ENCODE data around the gene PRKN.

PRKN gene

GRCh38 chr6:162730502-162730901, 2.9 kb upstream of the PRKN start:
- Histone ChIP-seq H3K9ac (ENCODE audit: low read length) (no peak overlapping the region), H3K27me3 (ENCODE audit: control insufficient read depth in 1 of 2, insufficient read depth in 2 of 2, low read length in 2 of 2) (no peaks in the 10 kb centered on the region), H3K4me3 (ENCODE audit: low read depth in 1 of 2, low read length in 2 of 2) (no peak overlapping the region), H3K27ac (ENCODE audit: low read depth, low read length) (no peak overlapping the region), H3K4me1 (ENCODE audit: insufficient read depth, low read length) (peaks cover 15% of the 10 kb centered on the region), H3K36me3 (ENCODE audit: insufficient read depth, low read length) (no peaks in the 10 kb centered on the region), H3K9me3 (ENCODE audit: low read length) (no peaks in the 10 kb centered on the region)

GRCh38 chr6:162728706-162729105, 1.1 kb upstream of the PRKN start:
- peak overlapping the region; percentile 43 for H3K27ac ChIP-seq (ENCODE audit: low read depth, low read length)
- no peaks in the 10 kb centered on the region for H3K9me3 ChIP-seq (ENCODE audit: low read length)
- no peaks in the 10 kb centered on the region for H3K27me3 ChIP-seq (ENCODE audit: control insufficient read depth in 1 of 2, insufficient read depth in 2 of 2, low read length in 2 of 2)
- H3K36me3 ChIP-seq (ENCODE audit: insufficient read depth, low read length) = no peaks in the 10 kb centered on the region
- H3K4me3 ChIP-seq (ENCODE audit: low read depth in 1 of 2, low read length in 2 of 2) = no peak overlapping the region
- peaks cover 19% of the 10 kb centered on the region for H3K4me1 ChIP-seq (ENCODE audit: insufficient read depth, low read length)
- H3K9ac ChIP-seq (ENCODE audit: low read length) = no peak overlapping the region

GRCh38 chr6:162728197-162728596, 631 bp upstream of the PRKN start:
- H3K9me3 ChIP-seq (ENCODE audit: low read length) = no peaks in the 10 kb centered on the region
- H3K4me3 ChIP-seq (ENCODE audit: low read depth in 1 of 2, low read length in 2 of 2) = peak overlapping the region in 1 of 2 donors; percentile 66
- no peaks in the 10 kb centered on the region for H3K36me3 ChIP-seq (ENCODE audit: insufficient read depth, low read length)
- peak overlapping the region; percentile 85 for H3K27ac ChIP-seq (ENCODE audit: low read depth, low read length)
- no peaks in the 10 kb centered on the region for H3K27me3 ChIP-seq (ENCODE audit: control insufficient read depth in 1 of 2, insufficient read depth in 2 of 2, low read length in 2 of 2)
- H3K4me1 ChIP-seq (ENCODE audit: insufficient read depth, low read length) = peaks cover 19% of the 10 kb centered on the region
- H3K9ac ChIP-seq (ENCODE audit: low read length) = peak overlapping the region; percentile 42

- Histone ChIP-seq H3K27me3 (ENCODE audit: control insufficient read depth in 1 of 2, insufficient read depth in 2 of 2, low read length in 2 of 2) (no peaks in the 10 kb centered on the region), H3K4me3 (ENCODE audit: low read depth in 1 of 2, low read length in 2 of 2) (peak overlapping the region; percentile 66 to 94), H3K9me3 (ENCODE audit: low read length) (no peaks in the 10 kb centered on the region), H3K27ac (ENCODE audit: low read depth, low read length) (peak overlapping the region; percentile 85), H3K4me1 (ENCODE audit: insufficient read depth, low read length) (peaks cover 19% of the 10 kb centered on the region), H3K9ac (ENCODE audit: low read length) (no peak overlapping the region), H3K36me3 (ENCODE audit: insufficient read depth, low read length) (no peaks in the 10 kb centered on the region)
Observed at GRCh38 chr6:162726947-162727321, 632 bp downstream of the PRKN start.

GRCh38 chr6:162722633-162723032, 4.9 kb downstream of the PRKN start:
- H3K36me3 ChIP-seq (ENCODE audit: insufficient read depth, low read length) = no peaks in the 10 kb centered on the region
- H3K4me3 ChIP-seq (ENCODE audit: low read depth in 1 of 2, low read length in 2 of 2) = no peak overlapping the region
- H3K27me3 ChIP-seq (ENCODE audit: control insufficient read depth in 1 of 2, insufficient read depth in 2 of 2, low read length in 2 of 2) = no peaks in the 10 kb centered on the region
- H3K4me1 ChIP-seq (ENCODE audit: insufficient read depth, low read length) = peaks cover 13% of the 10 kb centered on the region
- no peak overlapping the region for H3K9ac ChIP-seq (ENCODE audit: low read length)
- H3K9me3 ChIP-seq (ENCODE audit: low read length) = no peaks in the 10 kb centered on the region
- H3K27ac ChIP-seq (ENCODE audit: low read depth, low read length) = no peak overlapping the region

- no peaks in the 10 kb centered on the region for H3K36me3 ChIP-seq (ENCODE audit: insufficient read depth, low read length)
Observed at GRCh38 chr6:162722226-162722625, 5.3 kb downstream of the PRKN start.

GRCh38 chr6:162721404-162721687, 6.2 kb downstream of the PRKN start:
- H3K9me3 ChIP-seq (ENCODE audit: low read length) = no peaks in the 10 kb centered on the region
- no peak overlapping the region for H3K27ac ChIP-seq (ENCODE audit: low read depth, low read length)
- no peak overlapping the region for H3K9ac ChIP-seq (ENCODE audit: low read length)
- no peaks in the 10 kb centered on the region for H3K36me3 ChIP-seq (ENCODE audit: insufficient read depth, low read length)
- H3K27me3 ChIP-seq (ENCODE audit: control insufficient read depth in 1 of 2, insufficient read depth in 2 of 2, low read length in 2 of 2) = no peaks in the 10 kb centered on the region
- no peak overlapping the region for H3K4me3 ChIP-seq (ENCODE audit: low read depth in 1 of 2, low read length in 2 of 2)
- H3K4me1 ChIP-seq (ENCODE audit: insufficient read depth, low read length) = peaks cover 7% of the 10 kb centered on the region

More at GRCh38 chr6:162722226-162722625, 5.3 kb downstream of the PRKN start:
- H3K27ac ChIP-seq (ENCODE audit: low read depth, low read length) = no peak overlapping the region
- H3K9me3 ChIP-seq (ENCODE audit: low read length) = no peaks in the 10 kb centered on the region
- H3K27me3 ChIP-seq (ENCODE audit: control insufficient read depth in 1 of 2, insufficient read depth in 2 of 2, low read length in 2 of 2) = no peaks in the 10 kb centered on the region
- peaks cover 13% of the 10 kb centered on the region for H3K4me1 ChIP-seq (ENCODE audit: insufficient read depth, low read length)
- no peak overlapping the region for H3K9ac ChIP-seq (ENCODE audit: low read length)
- no peak overlapping the region for H3K4me3 ChIP-seq (ENCODE audit: low read depth in 1 of 2, low read length in 2 of 2)

GRCh38 chr6:162719528-162719927, 8.0 kb downstream of the PRKN start:
- no peaks in the 10 kb centered on the region for H3K27me3 ChIP-seq (ENCODE audit: control insufficient read depth in 1 of 2, insufficient read depth in 2 of 2, low read length in 2 of 2)
- no peak overlapping the region for H3K27ac ChIP-seq (ENCODE audit: low read depth, low read length)
- no peak overlapping the region for H3K4me3 ChIP-seq (ENCODE audit: low read depth in 1 of 2, low read length in 2 of 2)
- no peaks in the 10 kb centered on the region for H3K36me3 ChIP-seq (ENCODE audit: insufficient read depth, low read length)
- no peaks in the 10 kb centered on the region for H3K9me3 ChIP-seq (ENCODE audit: low read length)
- no peak overlapping the region for H3K9ac ChIP-seq (ENCODE audit: low read length)
- no peaks in the 10 kb centered on the region for H3K4me1 ChIP-seq (ENCODE audit: insufficient read depth, low read length)

GRCh38 chr6:162715601-162716000, 12.0 kb downstream of the PRKN start:
- H3K27me3 ChIP-seq (ENCODE audit: control insufficient read depth in 1 of 2, insufficient read depth in 2 of 2, low read length in 2 of 2) = no peaks in the 10 kb centered on the region
- H3K36me3 ChIP-seq (ENCODE audit: insufficient read depth, low read length) = no peaks in the 10 kb centered on the region
- no peaks in the 10 kb centered on the region for H3K4me1 ChIP-seq (ENCODE audit: insufficient read depth, low read length)
- H3K9me3 ChIP-seq (ENCODE audit: low read length) = no peaks in the 10 kb centered on the region
- H3K27ac ChIP-seq (ENCODE audit: low read depth, low read length) = no peak overlapping the region
- no peak overlapping the region for H3K4me3 ChIP-seq (ENCODE audit: low read depth in 1 of 2, low read length in 2 of 2)
- no peak overlapping the region for H3K9ac ChIP-seq (ENCODE audit: low read length)

- Histone ChIP-seq H3K4me1 (ENCODE audit: insufficient read depth, low read length) (no peaks in the 10 kb centered on the region), H3K9me3 (ENCODE audit: low read length) (no peaks in the 10 kb centered on the region), H3K9ac (ENCODE audit: low read length) (no peak overlapping the region), H3K4me3 (ENCODE audit: low read depth in 1 of 2, low read length in 2 of 2) (no peak overlapping the region), H3K27me3 (ENCODE audit: control insufficient read depth in 1 of 2, insufficient read depth in 2 of 2, low read length in 2 of 2) (no peaks in the 10 kb centered on the region), H3K36me3 (ENCODE audit: insufficient read depth, low read length) (no peaks in the 10 kb centered on the region), H3K27ac (ENCODE audit: low read depth, low read length) (no peak overlapping the region)
Observed at GRCh38 chr6:162713974-162714780, 13.4 kb downstream of the PRKN start.

GRCh38 chr6:162712694-162713093, 14.9 kb downstream of the PRKN start:
- H3K36me3 ChIP-seq (ENCODE audit: insufficient read depth, low read length) = no peaks in the 10 kb centered on the region
- no peak overlapping the region for H3K9ac ChIP-seq (ENCODE audit: low read length)
- no peak overlapping the region for H3K27ac ChIP-seq (ENCODE audit: low read depth, low read length)
- no peaks in the 10 kb centered on the region for H3K27me3 ChIP-seq (ENCODE audit: control insufficient read depth in 1 of 2, insufficient read depth in 2 of 2, low read length in 2 of 2)
- no peaks in the 10 kb centered on the region for H3K9me3 ChIP-seq (ENCODE audit: low read length)
- no peak overlapping the region for H3K4me3 ChIP-seq (ENCODE audit: low read depth in 1 of 2, low read length in 2 of 2)
- no peaks in the 10 kb centered on the region for H3K4me1 ChIP-seq (ENCODE audit: insufficient read depth, low read length)

- Histone ChIP-seq H3K27ac (ENCODE audit: low read depth, low read length) (no peak overlapping the region), H3K36me3 (ENCODE audit: insufficient read depth, low read length) (no peaks in the 10 kb centered on the region), H3K4me1 (ENCODE audit: insufficient read depth, low read length) (no peaks in the 10 kb centered on the region), H3K9ac (ENCODE audit: low read length) (no peak overlapping the region), H3K4me3 (ENCODE audit: low read depth in 1 of 2, low read length in 2 of 2) (no peak overlapping the region), H3K27me3 (ENCODE audit: control insufficient read depth in 1 of 2, insufficient read depth in 2 of 2, low read length in 2 of 2) (no peaks in the 10 kb centered on the region), H3K9me3 (ENCODE audit: low read length) (no peaks in the 10 kb centered on the region)
Observed at GRCh38 chr6:162711376-162711775, 16.2 kb downstream of the PRKN start.
